K562 (cell line): ENCODE results near the gene DTNA. TPM values are rescaled to one million over a fixed set of nuclear protein-coding genes. Genes with fewer than 3 reads are reported as not detected.

ENCODE experiments used
- ATAC-seq: fragments of 200-7000 bp; cut with Tn5 transposase; 3 replicates; pipeline ENCODE4 v1.9.1; 2020; ENCODE audit warnings: moderate library complexity
- BruUV-seq: library from RNA; stranded (reverse); fragments of 400-500 nt; replicated peaks from 2 replicates; lab custom pipeline; 2021; lab: Mats Ljungman, UMichigan
- CTCF ChIA-PET: fragments of 300-600 bp; formaldehyde crosslinking; extraction: SDS; loops from one replicate; lab custom pipeline; 2021; ENCODE audit warnings: low intra/inter-chr PET ratio; lab: Yijun Ruan, JAX
- POLR2A ChIA-PET: fragments of 300-600, 350-650 bp; sonication (Branson Sonifier 250); formaldehyde crosslinking; extraction: SDS; loops from one replicate; lab custom pipeline; 2021; ENCODE audit warnings: antibody characterized with exemption, inconsistent platforms; lab: Yijun Ruan, JAX
- DNase-seq, 4 experiments: peaks; one replicate each; pipeline versions ENCODE4 v3.0.0 to v3.0.0-alpha.2; 2011 to 2018; ENCODE audit warnings: low spot score in 3 of 4, mixed read lengths in 3 of 4; ENCODE audit errors: extremely low read depth in 1 of 4
- FAIRE-seq: peaks from 2 replicates; lab custom pipeline; 2011; peaks lifted over from hg19 to GRCh38; lab: Jason Lieb, UNC
- H2AFZ ChIP-seq: 2 replicates; pipeline ENCODE4 v1.6.0; 2011; ENCODE audit warnings: low read depth, low read length, control low read depth, inconsistent platforms
- H3K27ac ChIP-seq: fragments of 200-600 bp; 3 replicates; pipeline ENCODE4 v1.8.0; 2011; ENCODE audit warnings: low read depth, mild to moderate bottlenecking, control low read depth, inconsistent platforms, low read length, moderate library complexity, mixed read lengths; ENCODE audit errors: extremely low read depth
- H3K27me3 ChIP-seq, 2 experiments: fragments of 300-600 bp in 1 of 2; 2 replicates in 1 of 2; 3 replicates in 1 of 2; pipeline versions ENCODE4 v1.6.0 to v1.8.0; 2011; ENCODE audit warnings: inconsistent platforms in 2 of 2, low read length in 2 of 2, mild to moderate bottlenecking in 1 of 2, mixed read lengths in 1 of 2, moderate library complexity in 1 of 2; ENCODE audit not compliant: control insufficient read depth in 2 of 2, insufficient read depth in 2 of 2
- H3K36me3 ChIP-seq: fragments of 300-600 bp; 3 replicates; pipeline ENCODE4 v1.8.0; 2011; ENCODE audit warnings: mild to moderate bottlenecking, low read length, inconsistent platforms; ENCODE audit not compliant: control insufficient read depth, insufficient read depth
- H3K4me1 ChIP-seq, 2 experiments: fragments of 200-600 bp in 1 of 2; replicated peaks in 1 of 2; 2 replicates in 1 of 2; 3 replicates in 1 of 2; pipeline versions ENCODE4 v1.5.1 to v1.8.0; 2011; ENCODE audit warnings: inconsistent platforms in 2 of 2, low read length in 2 of 2, mild to moderate bottlenecking in 1 of 2, mixed read lengths in 1 of 2, moderate library complexity in 1 of 2; ENCODE audit not compliant: control insufficient read depth in 2 of 2, insufficient read depth in 2 of 2
- H3K4me2 ChIP-seq: 2 replicates; pipeline ENCODE4 v1.6.1; 2011; ENCODE audit warnings: low read length, control low read depth, inconsistent platforms, mixed read lengths; ENCODE audit not compliant: insufficient read depth
- H3K4me3 ChIP-seq: fragments of 200-600 bp; sonication (generic), shearing (Covaris generic); 2 replicates; pipeline ENCODE4 v1.5.1; 2016; ENCODE audit warnings: control low read depth, inconsistent platforms
- H3K79me2 ChIP-seq: fragments of 200-600 bp; 3 replicates; pipeline ENCODE4 v1.8.0; 2011; ENCODE audit warnings: low read length, inconsistent platforms; ENCODE audit not compliant: control insufficient read depth, insufficient read depth
- H3K9ac ChIP-seq, 2 experiments: 2 replicates each; pipeline versions ENCODE4 v1.6.0 to v1.6.1; 2011; ENCODE audit warnings: low read depth in 2 of 2, low read length in 2 of 2, control low read depth in 1 of 2, inconsistent platforms in 1 of 2, mild to moderate bottlenecking in 1 of 2, mixed read lengths in 1 of 2; ENCODE audit not compliant: insufficient read depth in 1 of 2
- H3K9me1 ChIP-seq: one replicate; pipeline ENCODE4 v1.6.0; 2011; ENCODE audit warnings: inconsistent platforms, mild to moderate bottlenecking, low read length, moderate library complexity; ENCODE audit not compliant: control insufficient read depth, insufficient read depth
- H3K9me3 ChIP-seq: replicated peaks from 2 replicates; pipeline ENCODE4 v1.5.1; 2011; ENCODE audit warnings: low read depth, low read length, inconsistent platforms; ENCODE audit not compliant: control insufficient read depth, insufficient read depth
- H4K20me1 ChIP-seq: replicated peaks from 2 replicates; pipeline ENCODE4 v1.6.1; 2011; ENCODE audit warnings: low read length, inconsistent platforms, mixed read lengths; ENCODE audit not compliant: control insufficient read depth, insufficient read depth
- ATF4 ChIP-seq: fragments of 450-650 bp; formaldehyde crosslinking; IDR thresholded peaks from 2 replicates; pipeline ENCODE4 v1.4.0; 2022; ENCODE audit warnings: mild to moderate bottlenecking, moderate library complexity
- ID3 ChIP-seq, 2 experiments: fragments of 250-450 bp in 1 of 2; fragments of 450-650 bp in 1 of 2; sonication (Bioruptor Pico) in 1 of 2; IDR thresholded peaks; 2 replicates each; pipeline versions ENCODE4 v1.6.1 to v1.8.0; 2016 to 2021; ENCODE audit warnings: mild to moderate bottlenecking in 2 of 2, moderate library complexity in 2 of 2, missing compliant biosample characterization in 1 of 2, missing genetic modification characterization in 1 of 2
- TFAP4 ChIP-seq: sonication (generic); formaldehyde crosslinking; IDR thresholded peaks from 2 replicates; pipeline ENCODE4 v1.8.0; 2022; ENCODE audit warnings: missing genetic modification reagents, mild to moderate bottlenecking, moderate library complexity, borderline replicate concordance
- ZNF589 ChIP-seq: fragments of 200-800 bp; sonication (Bioruptor generic); IDR thresholded peaks from 2 replicates; pipeline ENCODE4 v1.6.1; 2016; ENCODE audit warnings: low read depth, missing genetic modification characterization, missing compliant biosample characterization
- WGBS: fragments of 100-300 bp; shearing (Covaris generic); methylation state at CpG from one replicate; pipeline ENCODE4 v1.1.6; 2016; ENCODE audit warnings: low coverage, mixed read lengths; ENCODE audit not compliant: insufficient coverage; ENCODE audit errors: missing lambda C conversion rate; 5-methylcytosine and 5-hydroxymethylcytosine counted together
- in situ Hi-C: fragments of 300-500 bp; cut with MboI; formaldehyde crosslinking; loops from 4 replicates; pipeline ENCODE4 v1.15.0; 2018; ENCODE audit warnings: inconsistent platforms, mixed read lengths
- intact Hi-C: fragments of 100-400 bp; cut with micrococcal nuclease; formaldehyde crosslinking; loops from 2 replicates; pipeline ENCODE4 v1.14.2; 2022
- polyA plus RNA-seq, 8 experiments: library from polyadenylated mRNA; depleted of rRNA in 4 of 8; stranded (reverse) in 5 of 8; unstranded in 3 of 8; fragments of >200 nt; fragmentation: Nextera tagmentation in 2 of 8; fragmentation: Illumina TruSeq in 1 of 8; extraction: Ambion mirVana in 2 of 8; extraction: Trizol in 1 of 8; gene quantifications; 2 replicates each; pipeline versions ENCODE4 v1.2.1 to v1.2.3, GENCODE V29; 2011 to 2014; ENCODE audit warnings: inconsistent platforms in 1 of 8, missing spikeins in 1 of 8
- total RNA-seq, 7 experiments: library from RNA; depleted of rRNA in 6 of 7; stranded (reverse); fragments of >200 nt in 6 of 7; fragmentation: Illumina TruSeq in 2 of 7; extraction: Trizol in 2 of 7; gene quantifications; 2 replicates each; pipeline versions ENCODE4 v1.2.1 to v1.2.3, GENCODE V29; 2011 to 2021; ENCODE audit warnings: low replicate concordance in 1 of 7

DTNA gene
- total and polyA plus RNA-seq, 9 of the 15 experiments (the other 6 are each of a cell fraction or from before 2014, with no cell fraction given), result 0.07 to 2.4 (median 0.22) TPM; not detected in 2

- no TSS peak for BruUV-seq
- Histone ChIP-seq H3K9ac (no peak overlapping the region), H3K36me3 (no peaks in the 10 kb centered on the region), H2AFZ (no peak overlapping the region), H3K9me3 (no peaks in the 10 kb centered on the region), H3K79me2 (no peaks in the 10 kb centered on the region), H3K4me1 (no peaks in the 10 kb centered on the region), H3K4me3 (no peak overlapping the region), H3K4me2 (no peak overlapping the region), H3K27ac (no peak overlapping the region), H3K27me3 (no peaks in the 10 kb centered on the region), H3K9me1 (no peaks in the 10 kb centered on the region), H4K20me1 (no peaks in the 10 kb centered on the region)
- DNase-seq (no peak), ATAC-seq (no peak), FAIRE-seq (no peak)
- ChIA-PET CTCF (interaction anchor here (0.6 kb wide), 1 partner anchor 1638 kb away, joined by 3 read pairs; no protein-coding TSS in a partner anchor), POLR2A (interaction anchor here (0.6 kb wide), 1 partner anchor 9 kb away, joined by 3 read pairs; no protein-coding TSS in a partner anchor)
- intact Hi-C loops (no loop called here), in situ Hi-C loops (no loop called here)
- 0% methylated on average over 3 of the region's 3 CpGs for WGBS
- TF ChIP-seq ZNF589 (CRISPR knock-in tag) (no peak), ID3 (CRISPR knock-in tag; IDR thresholded peaks at IDR 0.05) (no peak), ID3 (tag; IDR thresholded peaks at IDR 0.05) (no peak), ATF4 (CRISPR knock-in tag) (no peak), TFAP4 (CRISPR knock-in tag) (no peak)
These were observed 201.7 kb downstream of the DTNA start for GRCh38 chr18:34911661-34912384.
